Dedifferentiated amniotic fluid mesenchymal stem cell (primary cell): ENCODE data around the gene KRTCAP3.

ENCODE experiments used
- DNase-seq: peaks from one replicate; pipeline ENCODE4 v3.0.0-alpha.2; 2016; ENCODE audit errors: extremely low spot score

Gene KRTCAP3

GRCh38 chr2:27441226-27441926 lies 805 bp upstream of the KRTCAP3 start:
- DNase-seq, result no peak

GRCh38 chr2:27442920-27443282 lies 720 bp downstream of the KRTCAP3 start:
- DNase-seq, result no peak

DNA sequence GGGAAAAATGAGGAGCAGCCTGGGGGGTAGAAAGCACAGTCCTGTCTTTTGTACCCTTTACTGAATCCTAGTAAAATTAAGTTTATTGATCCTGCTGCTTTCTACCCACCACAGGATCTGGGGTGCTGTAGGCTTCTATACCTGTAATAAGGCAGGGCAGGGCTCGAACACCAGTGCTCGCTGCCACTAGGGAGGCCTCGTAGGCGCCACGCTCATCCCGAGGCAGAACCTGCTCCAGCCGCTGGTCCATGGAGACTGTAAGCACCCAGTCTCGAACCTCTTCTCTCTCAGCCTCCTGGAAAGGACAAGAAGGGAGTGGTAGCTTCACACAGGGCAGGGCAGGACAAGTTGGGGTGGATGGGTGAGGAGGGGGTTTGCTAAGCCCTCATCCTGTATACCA lies 3.0 kb downstream of the KRTCAP3 start:
- no peak for DNase-seq

DNA sequence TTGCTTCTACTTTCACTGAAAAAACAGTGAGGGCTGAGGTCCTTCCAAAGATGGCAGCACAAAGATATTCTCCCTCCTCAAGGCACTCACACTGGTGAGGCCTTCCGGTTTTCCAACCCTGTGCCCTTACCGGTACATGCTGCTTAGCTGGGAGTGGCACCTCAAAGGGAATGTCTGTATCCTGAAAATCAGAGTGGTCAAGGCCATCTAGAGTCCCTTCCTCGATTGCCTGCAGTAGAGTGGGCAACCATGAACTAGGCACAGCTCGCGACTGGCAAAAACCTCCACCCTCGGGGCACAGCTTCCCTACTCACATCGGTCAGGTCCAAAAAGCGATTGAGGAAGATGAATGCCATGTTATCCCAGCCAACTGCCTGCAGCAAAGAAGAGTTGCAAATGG lies 3.4 kb downstream of the KRTCAP3 start:
- DNase-seq, result no peak

GRCh38 chr2:27446057-27446456 lies 3.9 kb downstream of the KRTCAP3 start:
- no peak for DNase-seq

DNA sequence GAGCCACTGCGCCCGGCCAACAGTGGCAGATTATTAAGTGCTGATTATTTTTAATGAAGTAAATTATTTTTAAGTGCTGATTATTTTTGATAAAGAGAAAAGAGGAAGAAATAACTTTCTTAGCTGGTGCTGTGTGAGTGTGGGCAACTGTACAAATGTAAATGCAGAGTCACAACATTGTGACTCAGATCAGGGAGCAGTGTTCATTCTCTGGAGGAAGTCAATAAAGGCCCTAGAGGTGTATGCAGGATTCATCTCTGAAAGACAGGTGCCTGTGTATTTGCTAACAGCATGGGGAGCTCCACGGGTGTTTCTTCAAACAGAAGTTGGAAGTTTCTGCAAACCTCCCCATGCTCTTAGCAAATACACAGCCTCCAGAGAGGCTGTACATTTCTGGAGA lies 6.2 kb downstream of the KRTCAP3 start:
- DNase-seq, result no peak

DNA sequence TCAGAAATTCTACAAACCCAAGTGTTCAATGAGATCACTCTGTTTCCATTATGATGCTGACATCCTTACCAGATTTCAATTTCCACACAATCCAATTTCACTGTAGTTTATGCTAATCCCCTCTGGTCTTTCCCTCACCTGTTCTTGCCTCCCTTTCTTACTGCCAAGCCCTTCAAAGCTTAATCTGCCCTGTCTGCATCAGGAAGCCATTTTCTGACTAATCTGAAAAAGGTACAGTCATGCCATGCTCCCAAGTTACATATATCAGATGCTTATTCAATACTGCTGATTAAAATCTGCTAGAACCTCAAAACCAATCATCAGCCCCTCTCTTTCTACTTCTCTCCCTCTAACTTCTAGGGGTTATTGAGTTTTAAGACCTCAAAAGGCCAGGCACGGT lies 8.9 kb downstream of the KRTCAP3 start:
- no peak for DNase-seq

GRCh38 chr2:27453968-27454367 lies 11.8 kb downstream of the KRTCAP3 start:
- DNase-seq, result no peak

GRCh38 chr2:27461118-27461517 lies 18.9 kb downstream of the KRTCAP3 start:
- DNase-seq, result no peak

DNA sequence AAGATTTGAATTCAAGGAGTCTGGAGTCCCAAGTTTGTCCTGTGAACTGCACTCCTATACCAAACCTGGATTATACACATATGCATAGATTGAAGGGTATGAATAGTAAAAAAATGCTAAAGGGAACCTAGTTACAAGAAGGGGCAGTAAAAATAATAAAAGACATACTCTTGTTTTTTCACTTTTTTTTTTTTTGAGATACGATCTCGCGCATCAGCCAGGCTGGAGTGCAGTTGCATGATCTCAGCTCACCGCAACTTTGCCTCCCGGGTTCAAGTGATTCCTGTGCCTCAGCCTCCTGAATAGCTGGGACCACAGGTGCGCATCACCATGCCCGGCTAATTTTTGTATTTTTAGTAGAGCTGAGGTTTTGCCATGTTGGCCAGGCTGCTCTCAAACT lies 22.3 kb downstream of the KRTCAP3 start:
- no peak for DNase-seq

GRCh38 chr2:27471961-27472360 lies 29.8 kb downstream of the KRTCAP3 start:
- DNase-seq, result no peak

DNA sequence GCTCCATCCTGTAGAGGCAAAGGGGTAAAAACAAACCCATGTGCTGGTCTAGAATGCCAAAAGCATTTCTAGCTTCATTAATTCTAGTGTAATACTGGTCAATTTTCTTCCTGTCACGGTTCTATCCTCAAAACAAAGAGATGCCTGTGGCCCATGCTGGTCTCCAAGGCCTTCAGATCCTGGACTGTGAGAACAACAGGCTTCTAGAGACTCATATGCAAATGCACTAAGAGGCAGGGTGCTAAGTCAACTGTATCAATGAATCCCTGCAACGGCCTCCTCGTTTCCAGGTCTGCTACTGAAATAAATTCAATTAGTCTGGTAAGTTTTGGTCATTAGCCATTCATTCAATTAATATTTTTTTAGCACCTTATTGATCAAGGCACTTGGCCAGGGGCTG lies 43.3 kb downstream of the KRTCAP3 start:
- DNase-seq, result no peak

GRCh38 chr2:27489118-27489497 lies 46.9 kb downstream of the KRTCAP3 start:
- DNase-seq, result no peak

- peak; percentile 98 for DNase-seq
These were observed 47.6 kb downstream of the KRTCAP3 start, which contains the start of gene IFT172 for GRCh38 chr2:27489498-27490397. IFT172 (minus strand) TSS chr2:27489743; CDS start chr2:27489653, 90 bp downstream.

DNA sequence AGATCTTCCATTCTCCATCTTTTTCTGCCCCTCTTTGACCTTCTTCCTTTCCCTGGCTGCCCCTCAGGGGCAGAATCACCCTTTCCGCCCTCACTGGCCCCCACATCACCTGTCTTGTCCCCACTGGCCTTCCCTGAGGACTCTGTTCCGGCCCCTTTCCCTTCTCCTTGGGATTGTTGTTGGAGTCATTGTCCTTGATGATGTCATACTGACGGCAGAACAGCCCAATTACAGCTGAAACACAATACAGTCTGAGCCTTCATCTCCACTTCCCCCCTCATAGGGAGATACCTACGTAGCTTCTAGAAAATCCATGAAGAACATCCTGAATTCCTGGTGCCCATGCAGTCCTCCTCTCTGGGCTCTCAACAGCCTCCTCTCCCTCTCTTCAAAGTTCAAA lies 50.4 kb downstream of the KRTCAP3 start:
- no peak for DNase-seq

DNA sequence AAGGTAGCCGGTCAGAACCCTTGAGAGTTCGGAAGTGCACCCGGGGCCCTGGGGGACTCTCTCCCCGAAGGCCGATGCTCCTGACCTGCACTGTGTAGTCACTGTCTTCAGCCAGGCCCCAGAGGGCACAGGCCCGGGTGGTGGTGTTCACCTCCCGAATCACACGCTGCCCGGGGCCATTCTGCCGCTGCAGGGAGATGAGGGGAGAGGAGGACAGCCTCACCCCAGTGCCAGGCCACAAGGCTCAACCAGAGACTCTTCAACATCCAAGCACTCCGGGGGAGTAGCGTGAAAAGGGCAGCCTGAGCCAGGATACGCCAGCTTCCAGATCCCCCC lies 51.7 kb downstream of the KRTCAP3 start:
- DNase-seq, result no peak
